ENCODE data around the gene MRPS26. TPM values are rescaled to one million over a fixed set of nuclear protein-coding genes. Genes with fewer than 3 reads are reported as not detected.
"Not testable (repeated sequence)": the region's sequence is repeated elsewhere in the genome, so short reads cannot be mapped to it uniquely, and the experiment has no call there.

The MRPS26 gene
- total and polyA plus RNA-seq, 4 donors, result 19.6 to 50.5 (median 29.2) TPM

DNA sequence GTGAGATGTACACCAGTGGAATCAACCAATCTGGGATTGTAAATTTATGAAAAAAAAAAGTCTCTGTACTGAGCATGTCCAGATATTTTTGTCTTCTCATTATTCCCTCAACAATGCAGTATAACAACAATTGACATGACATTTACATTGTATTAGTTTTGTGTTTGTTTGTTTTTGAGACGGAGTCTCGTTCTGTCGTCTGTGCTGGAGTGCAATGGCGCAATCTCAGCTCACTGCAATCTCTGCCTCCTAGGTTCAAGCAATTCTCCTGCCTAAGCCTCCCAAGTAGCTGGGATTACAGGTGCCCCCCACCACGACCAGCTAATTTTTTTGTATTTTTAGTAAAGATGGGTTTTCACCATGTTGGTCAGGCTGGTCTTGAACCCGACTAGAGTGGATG lies 29.5 kb downstream of the MRPS26 start:
- WGBS, 2 donors, result 79 to 92% methylated on average over 6 of the region's 6 CpGs

DNA sequence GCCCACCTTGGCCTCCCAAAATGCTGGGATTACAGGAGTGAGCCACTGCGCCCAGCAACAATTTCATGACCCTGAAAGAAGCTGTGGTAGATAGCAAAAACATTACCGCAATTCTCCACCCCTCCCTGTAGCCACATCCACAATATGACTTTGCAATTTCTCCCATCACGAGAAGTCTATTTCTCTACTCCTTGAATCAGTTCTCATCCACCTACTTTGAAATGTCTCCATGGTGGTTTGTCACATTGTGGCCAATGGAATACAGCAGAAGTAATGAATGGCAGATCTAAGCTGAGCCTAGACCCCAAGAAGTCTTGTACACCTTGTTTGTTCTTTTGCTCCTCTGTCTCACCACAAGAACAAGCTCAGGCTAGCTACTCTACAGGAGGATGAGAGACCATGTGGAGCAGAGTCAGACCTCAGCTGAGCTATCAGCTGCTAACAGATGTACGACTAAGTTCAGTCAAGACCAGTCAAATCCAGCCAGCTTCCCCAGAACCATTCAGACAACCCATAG lies 31.8 kb downstream of the MRPS26 start:
- H3K36me3 ChIP-seq (ENCODE audit: control insufficient read depth in 1 of 2, insufficient read depth in 2 of 2, low read length in 1 of 2), result no peaks in the 10 kb centered on the region
- no peaks in the 10 kb centered on the region for H3K9me3 ChIP-seq (ENCODE audit: control insufficient read depth, low read length)
- DNase-seq, result peak in 1 of 2 donors; percentile 9
- H3K27me3 ChIP-seq (ENCODE audit: control insufficient read depth in 1 of 2, insufficient read depth in 2 of 2, low read length in 1 of 2), result no peaks in the 10 kb centered on the region
- H3K4me3 ChIP-seq (ENCODE audit: low read length in 2 of 2), result no peak overlapping the region
- intact Hi-C loops (cut with DNase I), result no loop called here
- H3K4me1 ChIP-seq (ENCODE audit: control insufficient read depth in 1 of 2, insufficient read depth in 2 of 2, low read length in 2 of 2), result no peaks in the 10 kb centered on the region
- WGBS, 2 donors, result 86 to 87% methylated on average over 4 of the region's 4 CpGs
- no peak for ATAC-seq (ENCODE audit: low FRiP score)
- H3K27ac ChIP-seq (ENCODE audit: low read depth in 1 of 2, low read length in 2 of 2), result no peak overlapping the region

More for the DNA sequence above, 29.5 kb downstream of the MRPS26 start:
- H3K27me3 ChIP-seq (ENCODE audit: control insufficient read depth in 1 of 2, insufficient read depth in 2 of 2, low read length in 1 of 2); intact Hi-C loops (cut with DNase I); H3K9me3 ChIP-seq (ENCODE audit: control insufficient read depth, low read length); ATAC-seq (ENCODE audit: low FRiP score); H3K27ac ChIP-seq (ENCODE audit: low read depth in 1 of 2, low read length in 2 of 2); H3K36me3 ChIP-seq (ENCODE audit: control insufficient read depth in 1 of 2, insufficient read depth in 2 of 2, low read length in 1 of 2); DNase-seq; H3K4me3 ChIP-seq (ENCODE audit: low read length in 2 of 2); H3K4me1 ChIP-seq (ENCODE audit: control insufficient read depth in 1 of 2, insufficient read depth in 2 of 2, low read length in 2 of 2): not testable (repeated sequence)

- no peak overlapping the region for H3K27ac ChIP-seq (ENCODE audit: low read depth in 1 of 2, low read length in 2 of 2)
- H3K4me3 ChIP-seq (ENCODE audit: low read length in 2 of 2), result no peak overlapping the region
- no peaks in the 10 kb centered on the region for H3K36me3 ChIP-seq (ENCODE audit: control insufficient read depth in 1 of 2, insufficient read depth in 2 of 2, low read length in 1 of 2)
- peak; percentile 80 to 88 for DNase-seq
- no peaks in the 10 kb centered on the region for H3K9me3 ChIP-seq (ENCODE audit: control insufficient read depth, low read length)
- H3K27me3 ChIP-seq (ENCODE audit: control insufficient read depth in 1 of 2, insufficient read depth in 2 of 2, low read length in 1 of 2), result no peaks in the 10 kb centered on the region
- no peaks in the 10 kb centered on the region for H3K4me1 ChIP-seq (ENCODE audit: control insufficient read depth in 1 of 2, insufficient read depth in 2 of 2, low read length in 2 of 2)
- 24 to 40% methylated on average over 6 of the region's 6 CpGs for WGBS, 2 donors
- ATAC-seq (ENCODE audit: low FRiP score), result peak; percentile 31
- intact Hi-C loops (cut with DNase I), result no loop called here
These were observed 35.1 kb downstream of the MRPS26 start for GRCh38 chr20:3080939-3081388.

DNA sequence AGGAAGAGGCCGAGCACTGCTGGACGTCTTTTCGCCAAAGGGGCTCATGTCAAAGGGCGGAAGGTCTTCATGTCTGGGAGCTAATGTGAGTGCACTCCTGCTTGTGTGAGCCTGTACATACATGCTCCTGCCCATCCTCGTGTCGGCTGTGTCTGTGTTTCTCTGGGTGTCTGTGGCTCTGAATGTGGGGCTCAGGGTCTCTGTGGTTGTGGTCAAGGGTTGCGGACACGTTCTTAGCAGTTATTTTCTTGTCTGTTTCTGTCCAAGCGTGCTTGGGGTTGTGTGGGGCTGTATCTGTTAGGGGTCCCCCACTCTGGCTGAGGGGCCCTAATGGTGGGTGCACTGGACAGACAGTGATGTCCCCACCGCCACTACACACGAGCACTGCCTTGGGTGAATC lies 35.8 kb downstream of the MRPS26 start:
- Histone ChIP-seq H3K4me3 (ENCODE audit: low read length in 2 of 2) (no peak overlapping the region), H3K27me3 (ENCODE audit: control insufficient read depth in 1 of 2, insufficient read depth in 2 of 2, low read length in 1 of 2) (no peaks in the 10 kb centered on the region), H3K4me1 (ENCODE audit: control insufficient read depth in 1 of 2, insufficient read depth in 2 of 2, low read length in 2 of 2) (no peaks in the 10 kb centered on the region), H3K27ac (ENCODE audit: low read depth in 1 of 2, low read length in 2 of 2) (no peak overlapping the region), H3K36me3 (ENCODE audit: control insufficient read depth in 1 of 2, insufficient read depth in 2 of 2, low read length in 1 of 2) (no peaks in the 10 kb centered on the region), H3K9me3 (ENCODE audit: control insufficient read depth, low read length) (no peaks in the 10 kb centered on the region)
- DNase-seq (peak in 1 of 2 donors; percentile 37), ATAC-seq (ENCODE audit: low FRiP score) (no peak)
- intact Hi-C loops (cut with DNase I), result no loop called here
- 93 to 95% methylated on average over 11 of the region's 11 CpGs for whole genome bisulfite sequencing, 2 donors

GRCh38 chr20:3082306-3082951 lies 36.6 kb downstream of the MRPS26 start:
- no peaks in the 10 kb centered on the region for H3K9me3 ChIP-seq (ENCODE audit: control insufficient read depth, low read length)
- ATAC-seq (ENCODE audit: low FRiP score) (no peak), DNase-seq (no peak)
- H3K27me3 ChIP-seq (ENCODE audit: control insufficient read depth in 1 of 2, insufficient read depth in 2 of 2, low read length in 1 of 2), result no peaks in the 10 kb centered on the region
- 4 to 8% methylated on average over 34 to 71 of the region's 71 CpGs for WGBS, 2 donors
- H3K4me1 ChIP-seq (ENCODE audit: control insufficient read depth in 1 of 2, insufficient read depth in 2 of 2, low read length in 2 of 2), result no peaks in the 10 kb centered on the region
- H3K4me3 ChIP-seq (ENCODE audit: low read length in 2 of 2), result no peak overlapping the region
- intact Hi-C loops (cut with DNase I), result no loop called here
- H3K27ac ChIP-seq (ENCODE audit: low read depth in 1 of 2, low read length in 2 of 2), result no peak overlapping the region
- no peaks in the 10 kb centered on the region for H3K36me3 ChIP-seq (ENCODE audit: control insufficient read depth in 1 of 2, insufficient read depth in 2 of 2, low read length in 1 of 2)

DNA sequence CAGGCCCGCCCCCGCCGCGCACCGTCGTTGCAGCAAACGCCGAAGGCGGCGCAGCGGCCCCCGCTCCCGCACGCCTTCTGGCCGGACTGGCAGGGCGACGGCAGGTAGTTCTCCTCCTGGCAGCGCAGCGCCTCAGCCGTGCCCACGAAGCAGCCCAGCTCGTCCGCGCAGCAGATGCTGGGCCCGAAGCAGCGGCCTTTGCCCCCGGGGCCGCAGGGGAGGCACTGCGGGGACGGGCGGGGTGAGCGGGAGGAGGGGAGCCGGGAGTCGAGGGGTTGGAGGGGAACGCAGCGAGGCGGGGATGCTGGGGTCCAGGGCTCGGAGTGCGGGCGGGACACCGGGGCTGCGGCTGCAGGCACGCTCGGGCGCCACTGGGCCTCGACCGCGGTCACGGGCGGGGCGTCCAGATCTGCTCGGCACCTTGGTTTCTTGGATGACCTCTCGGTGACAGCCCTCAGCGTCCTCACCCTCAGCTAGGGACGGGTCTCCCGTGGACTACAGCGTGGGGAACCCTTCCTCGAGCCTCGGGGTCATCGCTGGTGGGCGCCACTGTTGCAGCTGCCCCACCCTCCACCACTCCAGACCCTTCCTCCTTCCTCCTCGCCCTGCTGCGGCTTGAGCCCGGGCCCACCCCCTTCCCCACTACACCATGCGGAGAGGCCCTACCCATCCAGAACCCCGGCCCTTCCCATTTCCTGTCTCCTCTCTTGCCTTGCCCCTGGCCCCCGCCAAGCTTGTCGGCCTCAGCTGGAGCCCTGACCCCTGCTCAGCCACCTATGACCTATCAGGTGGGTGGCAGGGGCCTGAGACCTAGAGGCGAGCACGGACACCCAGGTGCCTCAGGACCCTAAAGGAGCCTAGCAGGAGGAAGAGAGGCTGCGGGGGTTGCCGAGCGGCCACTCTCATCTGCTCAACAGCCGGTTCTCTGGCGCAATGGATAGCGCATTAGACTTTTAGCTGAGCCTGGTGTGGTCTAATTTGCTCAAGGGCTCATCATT lies 37.4 kb downstream of the MRPS26 start:
- no peak for ATAC-seq (ENCODE audit: low FRiP score)
- no peaks in the 10 kb centered on the region for H3K36me3 ChIP-seq (ENCODE audit: control insufficient read depth in 1 of 2, insufficient read depth in 2 of 2, low read length in 1 of 2)
- no peak overlapping the region for H3K4me3 ChIP-seq (ENCODE audit: low read length in 2 of 2)
- intact Hi-C loops (cut with DNase I), result no loop called here
- no peaks in the 10 kb centered on the region for H3K9me3 ChIP-seq (ENCODE audit: control insufficient read depth, low read length)
- WGBS, 2 donors, result 21 to 27% methylated on average over 59 to 76 of the region's 76 CpGs
- H3K27me3 ChIP-seq (ENCODE audit: control insufficient read depth in 1 of 2, insufficient read depth in 2 of 2, low read length in 1 of 2), result no peaks in the 10 kb centered on the region
- no peak for DNase-seq
- no peaks in the 10 kb centered on the region for H3K4me1 ChIP-seq (ENCODE audit: control insufficient read depth in 1 of 2, insufficient read depth in 2 of 2, low read length in 2 of 2)
- no peak overlapping the region for H3K27ac ChIP-seq (ENCODE audit: low read depth in 1 of 2, low read length in 2 of 2)

DNA sequence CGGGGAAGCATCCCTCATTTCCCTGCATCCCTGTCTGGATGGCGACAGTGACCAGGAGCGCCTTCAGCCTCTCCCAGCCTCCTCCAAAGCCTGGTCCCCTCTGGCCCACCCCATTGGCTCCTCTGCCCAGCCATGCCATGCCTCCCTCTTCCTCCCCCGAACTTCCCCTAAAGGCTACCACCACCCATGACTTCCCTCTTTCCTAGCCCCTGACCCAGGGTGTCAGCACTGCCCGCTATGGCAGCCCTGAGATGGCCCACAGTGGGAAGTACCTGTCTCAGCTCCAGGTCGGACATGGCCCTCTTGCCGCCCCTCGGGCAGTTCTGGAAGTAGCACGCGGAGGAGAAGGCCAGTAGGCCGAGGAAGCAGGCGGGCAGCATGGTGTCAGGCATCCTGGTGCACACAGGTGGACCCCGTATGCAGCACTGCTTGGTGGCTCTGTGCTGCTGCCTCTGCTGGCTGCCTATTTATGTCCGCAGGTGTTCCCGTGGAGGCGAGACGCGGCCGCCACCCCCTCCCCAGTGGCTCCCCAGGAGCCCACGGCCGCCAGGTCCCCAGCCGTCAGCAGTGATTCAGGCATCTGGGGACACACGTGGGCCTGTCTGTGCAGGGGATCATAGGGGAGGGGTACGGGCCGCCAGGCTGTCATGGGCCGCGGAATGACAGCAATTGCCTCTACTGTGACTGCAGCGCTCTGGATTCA lies 38.6 kb downstream of the MRPS26 start, which contains the start of gene AVP:
Gene AVP (minus strand): TSS at position 442 of the 703 bp plus-strand sequence. CDS start 50 bp downstream, at position 392.
- WGBS, 2 donors, result 88 to 91% methylated on average over 28 of the region's 28 CpGs
- intact Hi-C loops (cut with DNase I), result no loop called here
- Histone ChIP-seq H3K27me3 (ENCODE audit: control insufficient read depth in 1 of 2, insufficient read depth in 2 of 2, low read length in 1 of 2) (no peaks in the 10 kb centered on the region), H3K4me1 (ENCODE audit: control insufficient read depth in 1 of 2, insufficient read depth in 2 of 2, low read length in 2 of 2) (no peaks in the 10 kb centered on the region), H3K9me3 (ENCODE audit: control insufficient read depth, low read length) (no peaks in the 10 kb centered on the region), H3K36me3 (ENCODE audit: control insufficient read depth in 1 of 2, insufficient read depth in 2 of 2, low read length in 1 of 2) (no peaks in the 10 kb centered on the region), H3K27ac (ENCODE audit: low read depth in 1 of 2, low read length in 2 of 2) (no peak within 1 kb of the TSS), H3K4me3 (ENCODE audit: low read length in 2 of 2) (no peak within 1 kb of the TSS)
- ATAC-seq (ENCODE audit: low FRiP score) (no peak), DNase-seq (no peak)

DNA sequence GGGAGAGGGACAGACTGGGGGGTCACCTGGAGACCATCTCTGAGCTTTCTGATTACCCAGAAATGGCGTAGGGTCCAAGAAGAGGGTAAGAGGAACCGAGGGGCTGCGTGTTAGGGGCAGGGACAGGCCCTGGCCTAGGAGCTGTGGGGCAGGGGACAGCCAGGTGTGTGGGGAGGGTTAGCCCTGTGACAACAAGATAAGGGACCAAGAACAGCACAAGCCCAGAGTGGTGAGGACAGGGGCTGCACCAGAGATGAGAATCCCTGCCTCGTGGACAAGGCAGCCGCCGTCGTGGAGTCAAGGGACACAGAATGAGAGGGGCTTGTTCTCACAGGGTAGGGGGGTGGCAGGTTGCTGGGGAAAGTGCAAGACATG lies 39.1 kb downstream of the MRPS26 start:
- H3K4me1 ChIP-seq (ENCODE audit: control insufficient read depth in 1 of 2, insufficient read depth in 2 of 2, low read length in 2 of 2), result no peaks in the 10 kb centered on the region
- H3K4me3 ChIP-seq (ENCODE audit: low read length in 2 of 2), result no peak overlapping the region
- no peak for ATAC-seq (ENCODE audit: low FRiP score)
- 92 to 95% methylated on average over 7 of the region's 7 CpGs for WGBS, 2 donors
- H3K9me3 ChIP-seq (ENCODE audit: control insufficient read depth, low read length), result no peaks in the 10 kb centered on the region
- intact Hi-C loops (cut with DNase I), result no loop called here
- DNase-seq, result no peak
- no peak overlapping the region for H3K27ac ChIP-seq (ENCODE audit: low read depth in 1 of 2, low read length in 2 of 2)
- no peaks in the 10 kb centered on the region for H3K36me3 ChIP-seq (ENCODE audit: control insufficient read depth in 1 of 2, insufficient read depth in 2 of 2, low read length in 1 of 2)
- no peaks in the 10 kb centered on the region for H3K27me3 ChIP-seq (ENCODE audit: control insufficient read depth in 1 of 2, insufficient read depth in 2 of 2, low read length in 1 of 2)
